ENCODE measurements around the gene ROPN1L.

Gene ROPN1L

GRCh38 chr5:10420468-10420867 lies 21.2 kb upstream of the ROPN1L start:
- H3K4me3 Mint-ChIP-seq: no peak overlapping the region
- H3K9me3 Mint-ChIP-seq: no peaks in the 10 kb centered on the region
- peaks cover 40% of the 10 kb centered on the region for H3K4me1 Mint-ChIP-seq
- peak overlapping the region; percentile 56 for H3K27ac Mint-ChIP-seq
- no peaks in the 10 kb centered on the region for H3K27me3 Mint-ChIP-seq
- peaks cover 12% of the 10 kb centered on the region for H3K36me3 Mint-ChIP-seq

GRCh38 chr5:10420932-10421331 lies 20.7 kb upstream of the ROPN1L start:
- peaks cover 40% of the 10 kb centered on the region for H3K4me1 Mint-ChIP-seq
- no peak overlapping the region for H3K4me3 Mint-ChIP-seq
- no peaks in the 10 kb centered on the region for H3K9me3 Mint-ChIP-seq
- H3K27ac Mint-ChIP-seq: peak overlapping the region; percentile 76
- H3K36me3 Mint-ChIP-seq: peaks cover 10% of the 10 kb centered on the region
- H3K27me3 Mint-ChIP-seq: no peaks in the 10 kb centered on the region

- Mint-ChIP-seq H3K4me3 (no peak overlapping the region), H3K27me3 (no peaks in the 10 kb centered on the region), H3K36me3 (peaks cover 16% of the 10 kb centered on the region), H3K27ac (peak overlapping the region; percentile 70), H3K4me1 (peaks cover 43% of the 10 kb centered on the region), H3K9me3 (no peaks in the 10 kb centered on the region)
These were observed 19.6 kb upstream of the ROPN1L start for GRCh38 chr5:10421896-10422691.

GRCh38 chr5:10423022-10423421 lies 18.7 kb upstream of the ROPN1L start:
- Mint-ChIP-seq H3K4me3 (no peak overlapping the region), H3K36me3 (peaks cover 20% of the 10 kb centered on the region), H3K27me3 (no peaks in the 10 kb centered on the region), H3K4me1 (peaks cover 44% of the 10 kb centered on the region), H3K27ac (peak overlapping the region; percentile 38), H3K9me3 (no peaks in the 10 kb centered on the region)

GRCh38 chr5:10424124-10424731 lies 17.5 kb upstream of the ROPN1L start:
- H3K4me3 Mint-ChIP-seq: no peak overlapping the region
- H3K9me3 Mint-ChIP-seq: no peaks in the 10 kb centered on the region
- peaks cover 18% of the 10 kb centered on the region for H3K36me3 Mint-ChIP-seq
- peak overlapping the region; percentile 32 for H3K27ac Mint-ChIP-seq
- no peaks in the 10 kb centered on the region for H3K27me3 Mint-ChIP-seq
- peaks cover 36% of the 10 kb centered on the region for H3K4me1 Mint-ChIP-seq

- no peak overlapping the region for H3K4me3 Mint-ChIP-seq
- peaks cover 15% of the 10 kb centered on the region for H3K36me3 Mint-ChIP-seq
- H3K4me1 Mint-ChIP-seq: peaks cover 17% of the 10 kb centered on the region
- H3K27ac Mint-ChIP-seq: peak overlapping the region; percentile 86
- no peaks in the 10 kb centered on the region for H3K9me3 Mint-ChIP-seq
- H3K27me3 Mint-ChIP-seq: no peaks in the 10 kb centered on the region
These were observed 14.5 kb upstream of the ROPN1L start for GRCh38 chr5:10427201-10427600.

- peaks cover 20% of the 10 kb centered on the region for H3K36me3 Mint-ChIP-seq
- no peak overlapping the region for H3K4me3 Mint-ChIP-seq
- no peak overlapping the region for H3K27ac Mint-ChIP-seq
- H3K9me3 Mint-ChIP-seq: no peaks in the 10 kb centered on the region
- no peaks in the 10 kb centered on the region for H3K27me3 Mint-ChIP-seq
- H3K4me1 Mint-ChIP-seq: peaks cover 9% of the 10 kb centered on the region
These were observed 13.7 kb upstream of the ROPN1L start for GRCh38 chr5:10427978-10428377.

GRCh38 chr5:10431415-10431814 lies 10.3 kb upstream of the ROPN1L start:
- no peaks in the 10 kb centered on the region for H3K9me3 Mint-ChIP-seq
- H3K27ac Mint-ChIP-seq: no peak overlapping the region
- H3K4me1 Mint-ChIP-seq: peaks cover 7% of the 10 kb centered on the region
- peaks cover 25% of the 10 kb centered on the region for H3K36me3 Mint-ChIP-seq
- H3K27me3 Mint-ChIP-seq: no peaks in the 10 kb centered on the region
- no peak overlapping the region for H3K4me3 Mint-ChIP-seq

GRCh38 chr5:10432059-10433008 lies 9.3 kb upstream of the ROPN1L start:
- Mint-ChIP-seq H3K36me3 (peaks cover 18% of the 10 kb centered on the region), H3K27ac (peak overlapping the region; percentile 53), H3K4me1 (peaks cover 3% of the 10 kb centered on the region), H3K9me3 (no peaks in the 10 kb centered on the region), H3K4me3 (no peak overlapping the region), H3K27me3 (no peaks in the 10 kb centered on the region)

- peaks cover 6% of the 10 kb centered on the region for H3K4me1 Mint-ChIP-seq
- peaks cover 17% of the 10 kb centered on the region for H3K36me3 Mint-ChIP-seq
- no peak overlapping the region for H3K4me3 Mint-ChIP-seq
- no peaks in the 10 kb centered on the region for H3K9me3 Mint-ChIP-seq
- no peaks in the 10 kb centered on the region for H3K27me3 Mint-ChIP-seq
- H3K27ac Mint-ChIP-seq: peak overlapping the region; percentile 25
These were observed 7.3 kb upstream of the ROPN1L start for GRCh38 chr5:10434392-10434791.

GRCh38 chr5:10438301-10438700 lies 3.4 kb upstream of the ROPN1L start:
- H3K4me1 Mint-ChIP-seq: peaks cover 17% of the 10 kb centered on the region
- H3K36me3 Mint-ChIP-seq: peaks cover 5% of the 10 kb centered on the region
- H3K27me3 Mint-ChIP-seq: no peaks in the 10 kb centered on the region
- H3K27ac Mint-ChIP-seq: no peak overlapping the region
- H3K9me3 Mint-ChIP-seq: no peaks in the 10 kb centered on the region
- no peak overlapping the region for H3K4me3 Mint-ChIP-seq

GRCh38 chr5:10439692-10440091 lies 2.0 kb upstream of the ROPN1L start:
- Mint-ChIP-seq H3K27ac (no peak overlapping the region), H3K4me3 (no peak overlapping the region), H3K9me3 (no peaks in the 10 kb centered on the region), H3K36me3 (peaks cover 1% of the 10 kb centered on the region), H3K27me3 (no peaks in the 10 kb centered on the region), H3K4me1 (peaks cover 23% of the 10 kb centered on the region)

GRCh38 chr5:10440367-10440990 lies 1.2 kb upstream of the ROPN1L start:
- Mint-ChIP-seq H3K36me3 (peaks cover 1% of the 10 kb centered on the region), H3K4me1 (peaks cover 29% of the 10 kb centered on the region), H3K4me3 (peak overlapping the region; percentile 86), H3K9me3 (no peaks in the 10 kb centered on the region), H3K27me3 (no peaks in the 10 kb centered on the region), H3K27ac (no peak overlapping the region)

- Mint-ChIP-seq H3K4me1 (peaks cover 44% of the 10 kb centered on the region), H3K27me3 (no peaks in the 10 kb centered on the region), H3K4me3 (peak overlapping the region; percentile 86), H3K36me3 (peaks cover 1% of the 10 kb centered on the region), H3K27ac (no peak overlapping the region), H3K9me3 (no peaks in the 10 kb centered on the region)
These were observed 335 bp downstream of the ROPN1L start for GRCh38 chr5:10441992-10442435.

- Mint-ChIP-seq H3K4me1 (peaks cover 47% of the 10 kb centered on the region), H3K27me3 (no peaks in the 10 kb centered on the region), H3K27ac (no peak overlapping the region), H3K4me3 (peak overlapping the region; percentile 86), H3K9me3 (no peaks in the 10 kb centered on the region), H3K36me3 (peaks cover 1% of the 10 kb centered on the region)
These were observed 897 bp downstream of the ROPN1L start for GRCh38 chr5:10442576-10442975.

All from activated naive CD4-positive, alpha-beta T cell treated with anti-CD3 and anti-CD28 coated beads, Interleukin-2, amount 50 U/mL, for 24 hours (primary cell).